HepG2 (cell line): ENCODE results near the gene SPI1. TPM values are rescaled to one million over a fixed set of nuclear protein-coding genes. Genes with fewer than 3 reads are reported as not detected.

Source experiments
- CEBPB ChIP-seq: IDR thresholded peaks from 2 replicates; pipeline ENCODE4 v1.6.1; 2011; ENCODE audit warnings: low read depth, low read length, improper control_type of control experiment, borderline replicate concordance
- GPN1 ChIP-seq: sonication (generic); formaldehyde crosslinking; IDR thresholded peaks from 2 replicates; pipeline ENCODE4 v1.5.1; 2020; ENCODE audit warnings: missing genetic modification reagents, borderline replicate concordance
- HNRNPLL ChIP-seq: fragments of 200-400 bp; formaldehyde crosslinking; IDR thresholded peaks from 2 replicates; pipeline ENCODE4 v1.6.1; 2017; ENCODE audit warnings: mild to moderate bottlenecking, low read depth, low read length; ENCODE audit not compliant: poor library complexity, severe bottlenecking
- ISL2 ChIP-seq: sonication (generic); formaldehyde crosslinking; IDR thresholded peaks from 2 replicates; pipeline ENCODE4 v1.5.0; 2020; ENCODE audit warnings: missing genetic modification reagents
- JUNB ChIP-seq: sonication (generic); formaldehyde crosslinking; IDR thresholded peaks from 2 replicates; pipeline ENCODE4 v1.8.0; 2022; ENCODE audit warnings: missing genetic modification reagents, mild to moderate bottlenecking, borderline replicate concordance
- KDM1A ChIP-seq: IDR thresholded peaks from 2 replicates; pipeline ENCODE4 v1.6.1; 2016; ENCODE audit warnings: missing compliant biosample characterization
- SYNCRIP ChIP-seq: fragments of 200-400 bp; formaldehyde crosslinking; IDR thresholded peaks from 2 replicates; pipeline ENCODE4 v1.6.1; 2018; ENCODE audit warnings: mild to moderate bottlenecking, low read depth, low read length; ENCODE audit not compliant: insufficient read depth
- TCF12 ChIP-seq, 2 experiments: fragments of 450-650 bp in 1 of 2; sonication (generic) in 1 of 2; formaldehyde crosslinking in 1 of 2; IDR thresholded peaks; 2 replicates each; pipeline versions ENCODE4 v1.6.1 to v1.8.0; 2017 to 2022; ENCODE audit warnings: antibody characterized with exemption in 1 of 2, mild to moderate bottlenecking in 1 of 2, missing genetic modification reagents in 1 of 2, moderate library complexity in 1 of 2
- ZMYM2 ChIP-seq: sonication (generic); formaldehyde crosslinking; IDR thresholded peaks from 2 replicates; pipeline ENCODE4 v1.8.0; 2022; ENCODE audit warnings: mild to moderate bottlenecking, missing genetic modification reagents
- ZNF124 ChIP-seq: sonication (generic); formaldehyde crosslinking; IDR thresholded peaks from 2 replicates; pipeline ENCODE4 v1.4.0; 2020; ENCODE audit warnings: missing genetic modification reagents
- ZNF235 ChIP-seq: sonication (generic); formaldehyde crosslinking; IDR thresholded peaks from 2 replicates; pipeline ENCODE4 v1.8.1; 2023; ENCODE audit warnings: mild to moderate bottlenecking, missing genetic modification reagents, borderline replicate concordance
- ZNF331 ChIP-seq: sonication (generic); formaldehyde crosslinking; IDR thresholded peaks from 2 replicates; pipeline ENCODE4 v1.4.0; 2020; ENCODE audit warnings: missing genetic modification reagents
- ZNF432 ChIP-seq: sonication (generic); formaldehyde crosslinking; IDR thresholded peaks from 2 replicates; pipeline ENCODE4 v1.5.0; 2020; ENCODE audit warnings: missing genetic modification reagents, mild to moderate bottlenecking, borderline replicate concordance
- ZNF850 ChIP-seq: sonication (generic); formaldehyde crosslinking; conservative IDR thresholded peaks from 2 replicates; pipeline ENCODE4 v1.9.0; 2021; ENCODE audit warnings: mild to moderate bottlenecking, missing genetic modification reagents
- polyA plus RNA-seq, 8 experiments: library from polyadenylated mRNA; depleted of rRNA in 3 of 8; stranded (reverse) in 7 of 8; unstranded in 1 of 8; fragments of >200 nt; fragmentation: Illumina TruSeq in 4 of 8; extraction: Trizol in 4 of 8; gene quantifications; 2 replicates each; pipeline versions ENCODE4 v1.2.1 to v1.2.3, GENCODE V29; 2011 to 2016; ENCODE audit warnings: low read depth in 4 of 8, missing spikeins in 1 of 8, mixed read lengths in 1 of 8; ENCODE audit not compliant: insufficient read depth in 1 of 8
- total RNA-seq, 5 experiments: library from RNA; depleted of rRNA; stranded (reverse); fragments of >200 nt; fragmentation: Illumina TruSeq; extraction: Trizol; gene quantifications; 2 replicates each; pipeline ENCODE4 v1.2.3, GENCODE V29; 2016; ENCODE audit warnings: low read depth in 1 of 5
- TF ChIP-seq, protein P1 (sequence below): sonication (generic); formaldehyde crosslinking; IDR thresholded peaks from 2 replicates; pipeline ENCODE4 v1.4.0; 2020; ENCODE audit warnings: mild to moderate bottlenecking, missing genetic modification reagents
- TF ChIP-seq, protein P2 (sequence below): sonication (generic); formaldehyde crosslinking; IDR thresholded peaks from 2 replicates; pipeline ENCODE4 v1.5.1; 2020; ENCODE audit warnings: missing genetic modification reagents, mild to moderate bottlenecking, borderline replicate concordance

Gene SPI1
- total and polyA plus RNA-seq, 2 of the 13 experiments (the other 11 are each of a cell fraction or from before 2014, with no cell fraction given): not detected

DNA sequence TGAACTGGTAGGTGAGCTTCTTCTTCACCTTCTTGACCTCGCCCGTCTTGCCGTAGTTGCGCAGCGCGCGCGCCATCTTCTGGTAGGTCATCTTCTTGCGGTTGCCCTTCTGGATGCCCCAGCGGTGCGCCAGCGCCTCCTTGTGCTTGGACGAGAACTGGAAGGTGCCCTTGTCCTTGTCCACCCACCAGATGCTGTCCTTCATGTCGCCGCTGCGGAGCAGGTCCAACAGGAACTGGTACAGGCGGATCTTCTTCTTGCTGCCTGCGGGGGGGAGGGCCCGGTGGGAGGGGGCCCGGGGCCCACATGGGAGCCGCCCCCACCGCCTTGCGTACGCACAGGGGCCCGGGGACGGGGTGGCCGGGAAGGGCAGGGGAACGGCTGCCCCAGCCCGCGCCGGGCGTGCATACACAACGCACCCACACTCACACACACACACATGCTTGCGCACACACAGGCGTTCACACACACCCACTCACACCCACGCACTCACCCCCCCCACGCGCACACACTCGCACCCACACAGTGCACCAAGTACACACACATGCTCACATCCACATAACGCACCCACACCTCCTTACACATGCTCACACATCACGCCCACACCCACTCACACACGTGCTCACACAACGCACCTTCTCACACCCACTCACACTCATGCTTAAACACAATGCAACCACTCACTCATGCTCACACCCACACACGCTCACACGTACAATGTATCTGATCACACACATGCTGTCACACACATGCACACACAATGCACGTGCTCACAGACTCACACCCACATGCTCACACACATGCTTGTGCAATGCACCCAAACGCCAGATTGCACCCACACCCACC, 22.8 kb downstream of the SPI1 start (continued):
- no peak for TF ChIP-seq ZNF432
- TF ChIP-seq ISL2: no peak
- TF ChIP-seq, protein P1, sequence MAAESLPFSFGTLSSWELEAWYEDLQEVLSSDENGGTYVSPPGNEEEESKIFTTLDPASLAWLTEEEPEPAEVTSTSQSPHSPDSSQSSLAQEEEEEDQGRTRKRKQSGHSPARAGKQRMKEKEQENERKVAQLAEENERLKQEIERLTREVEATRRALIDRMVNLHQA (CRISPR knock-in tag): no peak
- TF ChIP-seq TCF12 (IDR thresholded peaks at IDR 0.05): no peak
- no peak for TF ChIP-seq TCF12 (CRISPR knock-in tag; IDR thresholded peaks at IDR 0.05)
- no peak for TF ChIP-seq SYNCRIP
- TF ChIP-seq ZMYM2 (CRISPR knock-in tag): no peak
- TF ChIP-seq ZNF331 (CRISPR knock-in tag): peak; percentile 77; the same call in 1 of the 2 replicates
- TF ChIP-seq CEBPB: no peak
- TF ChIP-seq ZNF235 (CRISPR knock-in tag): no peak
- peak; percentile 79 for TF ChIP-seq KDM1A
- peak; percentile 53; the same call in 1 of the 2 replicates for TF ChIP-seq ZNF124 (CRISPR knock-in tag)
- TF ChIP-seq, protein P2, sequence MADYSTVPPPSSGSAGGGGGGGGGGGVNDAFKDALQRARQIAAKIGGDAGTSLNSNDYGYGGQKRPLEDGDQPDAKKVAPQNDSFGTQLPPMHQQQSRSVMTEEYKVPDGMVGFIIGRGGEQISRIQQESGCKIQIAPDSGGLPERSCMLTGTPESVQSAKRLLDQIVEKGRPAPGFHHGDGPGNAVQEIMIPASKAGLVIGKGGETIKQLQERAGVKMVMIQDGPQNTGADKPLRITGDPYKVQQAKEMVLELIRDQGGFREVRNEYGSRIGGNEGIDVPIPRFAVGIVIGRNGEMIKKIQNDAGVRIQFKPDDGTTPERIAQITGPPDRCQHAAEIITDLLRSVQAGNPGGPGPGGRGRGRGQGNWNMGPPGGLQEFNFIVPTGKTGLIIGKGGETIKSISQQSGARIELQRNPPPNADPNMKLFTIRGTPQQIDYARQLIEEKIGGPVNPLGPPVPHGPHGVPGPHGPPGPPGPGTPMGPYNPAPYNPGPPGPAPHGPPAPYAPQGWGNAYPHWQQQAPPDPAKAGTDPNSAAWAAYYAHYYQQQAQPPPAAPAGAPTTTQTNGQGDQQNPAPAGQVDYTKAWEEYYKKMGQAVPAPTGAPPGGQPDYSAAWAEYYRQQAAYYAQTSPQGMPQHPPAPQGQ (CRISPR knock-in tag): no peak
- TF ChIP-seq JUNB (CRISPR knock-in tag): no peak
- TF ChIP-seq GPN1: no peak
- no peak for TF ChIP-seq ZNF850 (CRISPR knock-in tag)
- peak; percentile 73 for TF ChIP-seq HNRNPLL
